HepG2 (cell line): ENCODE data around the gene GSK3A. TPM values are rescaled to one million over a fixed set of nuclear protein-coding genes. Genes with fewer than 3 reads are reported as not detected.

Experiments
- CHD2 ChIP-seq: IDR thresholded peaks from 2 replicates; pipeline ENCODE4 v1.6.1; 2011; ENCODE audit warnings: low read depth, low read length, improper control_type of control experiment
- JUN ChIP-seq: sonication (generic); formaldehyde crosslinking; IDR thresholded peaks from 2 replicates; pipeline ENCODE4 v1.4.0; 2020; ENCODE audit warnings: mild to moderate bottlenecking, missing genetic modification reagents
- KLF6 ChIP-seq: IDR thresholded peaks from 2 replicates; pipeline ENCODE4 v1.8.0; 2016; ENCODE audit warnings: missing biosample characterization, missing genetic modification reagents
- MATR3 ChIP-seq: sonication (generic); formaldehyde crosslinking; IDR thresholded peaks from 2 replicates; pipeline ENCODE4 v1.4.0; 2020; ENCODE audit warnings: missing genetic modification reagents
- MEIS2 ChIP-seq: sonication (generic); formaldehyde crosslinking; IDR thresholded peaks from 2 replicates; pipeline ENCODE4 v1.9.0; 2021; ENCODE audit warnings: mild to moderate bottlenecking, missing genetic modification reagents
- NR2C2 ChIP-seq: sonication (generic); formaldehyde crosslinking; IDR thresholded peaks from 2 replicates; pipeline ENCODE4 v1.4.0; 2020; ENCODE audit warnings: missing genetic modification reagents, mild to moderate bottlenecking, moderate library complexity, borderline replicate concordance
- REST ChIP-seq, 2 experiments: IDR thresholded peaks; 2 replicates each; pipeline ENCODE4 v1.6.1; 2011 to 2012; ENCODE audit warnings: low read length in 2 of 2, borderline replicate concordance in 1 of 2, low read depth in 1 of 2, mild to moderate bottlenecking in 1 of 2, moderate library complexity in 1 of 2
- TERF1 ChIP-seq: sonication (generic); formaldehyde crosslinking; IDR thresholded peaks from 2 replicates; pipeline ENCODE4 v1.8.0; 2022; ENCODE audit warnings: mild to moderate bottlenecking, missing genetic modification reagents, moderate library complexity
- TFE3 ChIP-seq: IDR thresholded peaks from 2 replicates; pipeline ENCODE4 v1.6.1; 2016
- ZNF10 ChIP-seq: sonication (generic); formaldehyde crosslinking; IDR thresholded peaks from 2 replicates; pipeline ENCODE4 v1.4.0; 2020; ENCODE audit warnings: mild to moderate bottlenecking, low read depth, missing genetic modification reagents, borderline replicate concordance
- ZNF432 ChIP-seq: sonication (generic); formaldehyde crosslinking; IDR thresholded peaks from 2 replicates; pipeline ENCODE4 v1.5.0; 2020; ENCODE audit warnings: missing genetic modification reagents, mild to moderate bottlenecking, borderline replicate concordance
- ZNF512B ChIP-seq: sonication (generic); formaldehyde crosslinking; IDR thresholded peaks from 2 replicates; pipeline ENCODE4 v1.5.1; 2020; ENCODE audit warnings: missing genetic modification reagents, mild to moderate bottlenecking, borderline replicate concordance
- ZNF781 ChIP-seq: sonication (generic); formaldehyde crosslinking; IDR thresholded peaks from 2 replicates; pipeline ENCODE4 v1.5.1; 2020; ENCODE audit warnings: borderline replicate concordance, mild to moderate bottlenecking, missing genetic modification reagents; ENCODE audit errors: not compliant biosample characterization
- ZSCAN12 ChIP-seq: sonication (generic); formaldehyde crosslinking; IDR thresholded peaks from 2 replicates; pipeline ENCODE4 v1.9.0; 2021; ENCODE audit warnings: mild to moderate bottlenecking, missing genetic modification reagents
- polyA plus RNA-seq, 8 experiments: library from polyadenylated mRNA; depleted of rRNA in 3 of 8; stranded (reverse) in 7 of 8; unstranded in 1 of 8; fragments of >200 nt; fragmentation: Illumina TruSeq in 4 of 8; extraction: Trizol in 4 of 8; gene quantifications; 2 replicates each; pipeline versions ENCODE4 v1.2.1 to v1.2.3, GENCODE V29; 2011 to 2016; ENCODE audit warnings: low read depth in 4 of 8, missing spikeins in 1 of 8, mixed read lengths in 1 of 8; ENCODE audit not compliant: insufficient read depth in 1 of 8
- total RNA-seq, 5 experiments: library from RNA; depleted of rRNA; stranded (reverse); fragments of >200 nt; fragmentation: Illumina TruSeq; extraction: Trizol; gene quantifications; 2 replicates each; pipeline ENCODE4 v1.2.3, GENCODE V29; 2016; ENCODE audit warnings: low read depth in 1 of 5

GSK3A gene
- total and polyA plus RNA-seq, 2 of the 13 experiments (the other 11 are each of a cell fraction or from before 2014, with no cell fraction given): 16.9 to 52.5 TPM

GRCh38 chr19:42254850-42255765 lies 12.7 kb upstream of the GSK3A start, which contains the start of gene ERF (continued):
- no peak for TF ChIP-seq REST (IDR thresholded peaks at IDR 0.05; ENCODE audit: borderline replicate concordance in 1 of 2, low read depth in 1 of 2, low read length in 2 of 2)
- TF ChIP-seq ZNF781: no peak
- no peak for TF ChIP-seq MATR3
- no peak for TF ChIP-seq KLF6 (CRISPR knock-in tag)
- TF ChIP-seq ZNF432 (CRISPR knock-in tag): no peak
- no peak for TF ChIP-seq ZSCAN12
- no peak for TF ChIP-seq MEIS2 (CRISPR knock-in tag)
- TF ChIP-seq NR2C2 (CRISPR knock-in tag): no peak; the same call in 1 of the 2 replicates
- no peak for TF ChIP-seq JUN (CRISPR knock-in tag)
- no peak for TF ChIP-seq ZNF512B (CRISPR knock-in tag)
- TF ChIP-seq TFE3 (CRISPR knock-in tag): no peak
- no peak for TF ChIP-seq TERF1 (CRISPR knock-in tag)
- TF ChIP-seq ZNF10 (CRISPR knock-in tag): no peak
- TF ChIP-seq CHD2: no peak
